OCI-M2 (cell line): ENCODE results near the gene PLS1.

Experiments
- DNase-seq: peaks from one replicate; lab custom pipeline; 2025; ENCODE audit not compliant: unreplicated experiment; lab: John Stamatoyannopoulos, UW

Gene PLS1

DNA sequence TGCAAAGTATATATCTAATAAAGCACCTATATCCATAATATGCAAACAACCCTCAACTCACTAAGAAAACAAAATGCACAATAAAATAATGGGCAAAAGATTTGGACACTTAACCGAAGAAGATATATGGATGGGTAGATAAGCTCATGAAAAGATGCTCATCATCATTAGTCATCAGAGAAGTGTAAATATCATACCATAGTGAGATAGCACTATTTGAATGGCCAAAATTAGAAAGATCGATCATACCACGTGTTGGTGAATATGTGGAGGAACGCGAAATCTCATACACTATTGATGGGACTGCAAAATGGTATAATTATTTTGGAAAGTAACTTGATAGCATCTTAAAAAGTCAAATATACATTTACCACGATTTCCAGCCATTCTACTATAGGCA lies 40.5 kb downstream of the PLS1 start:
- no peak for DNase-seq

- no peak for DNase-seq
Measured at GRCh38 chr3:142638291-142638690, 42.1 kb downstream of the PLS1 start.

DNA sequence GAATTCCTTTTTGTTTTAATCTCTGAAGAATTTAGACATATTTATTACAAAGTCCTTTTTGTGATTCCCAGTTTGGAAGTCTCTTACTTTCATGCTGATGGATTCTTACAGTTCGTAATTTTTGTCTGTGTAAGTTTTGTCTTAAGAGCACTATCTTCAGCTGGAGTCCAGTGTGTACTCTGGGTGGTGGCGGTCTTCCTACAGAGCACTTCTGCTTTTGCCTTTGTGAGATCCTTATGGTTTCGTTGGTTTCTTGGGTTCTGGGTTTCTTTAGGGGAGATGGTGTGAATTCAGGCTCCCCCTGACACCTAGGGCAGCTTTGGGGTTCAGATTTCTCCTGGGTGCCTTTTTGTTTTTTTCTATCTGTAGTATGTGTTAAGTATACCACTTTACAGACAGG lies 45.3 kb downstream of the PLS1 start:
- no peak for DNase-seq

DNA sequence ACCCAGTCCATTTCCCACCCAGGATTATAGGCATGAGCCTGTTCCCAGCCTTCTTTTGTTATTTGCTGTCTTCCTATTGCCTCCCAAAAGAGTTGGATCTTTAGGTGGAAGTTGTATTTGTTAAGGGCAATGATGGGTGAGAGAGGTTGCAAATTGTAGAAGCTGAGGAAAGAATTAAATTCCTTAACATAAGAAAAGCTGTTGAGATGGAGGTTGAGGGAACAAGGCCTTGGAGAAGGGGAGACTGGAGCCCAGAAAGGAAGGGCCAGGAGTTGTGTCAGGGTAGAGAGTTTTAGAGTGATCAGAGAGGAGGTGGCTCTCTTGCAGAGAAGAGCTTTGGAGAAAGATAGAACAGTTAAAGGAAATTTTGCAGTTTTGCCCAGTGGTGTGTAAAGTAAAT lies 46.8 kb downstream of the PLS1 start:
- no peak for DNase-seq

DNA sequence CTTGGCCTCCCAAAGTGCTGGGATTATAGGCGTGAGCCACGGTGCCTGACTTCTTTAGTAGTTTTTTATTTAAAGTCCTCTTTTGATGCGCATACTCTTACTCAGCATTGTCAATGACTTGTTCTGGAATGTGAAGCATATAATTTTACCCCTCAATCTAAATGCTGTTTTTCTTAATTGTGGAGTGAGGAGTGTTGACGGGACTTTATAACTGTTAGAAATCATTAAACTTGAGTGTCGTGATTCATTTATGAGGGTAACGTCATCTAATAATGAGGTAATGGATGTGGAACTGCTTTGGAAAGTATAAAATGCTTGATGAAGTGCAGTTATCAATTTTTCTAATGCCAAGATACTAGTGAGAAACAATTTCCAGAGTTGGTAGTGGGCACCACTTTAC lies 48.3 kb downstream of the PLS1 start:
- DNase-seq: no peak

GRCh38 chr3:142645236-142645793 lies 49.1 kb downstream of the PLS1 start:
- DNase-seq: no peak

DNA sequence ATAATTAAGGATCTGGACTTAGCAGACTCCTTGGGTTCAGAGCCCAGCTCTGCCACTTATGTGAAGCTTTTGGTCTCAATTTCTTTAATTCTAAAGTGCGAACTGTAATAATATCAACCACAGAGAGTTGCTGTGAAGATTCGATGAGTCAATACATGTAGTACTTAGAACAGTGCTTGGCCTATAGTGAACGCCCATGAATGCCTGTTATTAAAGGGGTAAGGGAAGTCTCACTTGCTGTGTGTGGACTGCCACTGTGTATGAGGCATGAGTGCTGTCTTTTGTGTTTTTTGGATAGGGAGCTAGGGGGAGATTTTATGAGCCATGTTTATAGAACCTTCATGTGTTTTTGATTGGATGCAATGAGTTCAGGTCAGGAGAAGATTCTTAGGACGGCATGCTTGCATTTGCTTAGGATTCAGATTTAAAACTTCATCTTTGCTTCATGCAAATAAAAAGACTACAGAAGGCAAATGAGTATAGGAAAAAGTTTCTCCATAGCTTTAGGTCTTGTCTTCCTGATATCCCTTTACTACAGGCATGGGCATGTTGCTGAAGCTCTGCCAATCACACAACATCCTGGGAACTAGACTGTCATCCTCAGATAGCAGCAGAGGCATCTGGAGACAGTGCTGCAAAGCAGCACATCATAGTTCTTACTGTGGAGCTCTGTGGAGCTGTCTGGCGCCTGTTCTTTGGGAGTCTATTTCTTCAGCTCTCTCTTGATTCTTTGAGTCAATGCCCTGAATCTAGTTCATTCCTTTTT lies 50.0 kb downstream of the PLS1 start:
- DNase-seq: no peak

- no peak for DNase-seq
Measured at GRCh38 chr3:142647856-142648255, 51.7 kb downstream of the PLS1 start.

GRCh38 chr3:142648950-142649349 lies 52.8 kb downstream of the PLS1 start:
- DNase-seq: no peak

- DNase-seq: no peak
Measured at GRCh38 chr3:142650001-142650693, 54.0 kb downstream of the PLS1 start.

GRCh38 chr3:142651711-142652110 lies 55.5 kb downstream of the PLS1 start:
- no peak for DNase-seq

- no peak for DNase-seq
Measured at GRCh38 chr3:142652826-142653292, 56.7 kb downstream of the PLS1 start.

DNA sequence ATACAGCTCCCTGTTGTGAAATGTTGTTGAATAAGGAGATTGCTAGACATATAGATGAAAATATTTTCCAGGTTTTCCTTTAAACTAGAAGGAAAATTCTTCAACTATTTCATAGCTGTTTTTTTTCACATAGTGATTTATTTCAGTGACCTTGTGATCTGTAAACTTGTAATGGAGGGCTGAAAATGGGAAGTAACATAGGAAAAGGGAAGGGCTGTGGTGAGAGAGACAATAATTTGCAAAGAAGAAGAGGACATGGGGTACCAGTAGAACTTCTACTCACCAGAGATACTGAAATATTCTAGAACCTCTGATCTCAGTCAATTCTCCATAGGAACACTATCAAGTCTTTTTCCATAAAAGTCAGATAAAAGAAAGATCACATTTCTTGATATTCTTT lies 60.4 kb downstream of the PLS1 start:
- no peak for DNase-seq

- DNase-seq: no peak
Measured at GRCh38 chr3:142657033-142657432, 60.8 kb downstream of the PLS1 start.

DNA sequence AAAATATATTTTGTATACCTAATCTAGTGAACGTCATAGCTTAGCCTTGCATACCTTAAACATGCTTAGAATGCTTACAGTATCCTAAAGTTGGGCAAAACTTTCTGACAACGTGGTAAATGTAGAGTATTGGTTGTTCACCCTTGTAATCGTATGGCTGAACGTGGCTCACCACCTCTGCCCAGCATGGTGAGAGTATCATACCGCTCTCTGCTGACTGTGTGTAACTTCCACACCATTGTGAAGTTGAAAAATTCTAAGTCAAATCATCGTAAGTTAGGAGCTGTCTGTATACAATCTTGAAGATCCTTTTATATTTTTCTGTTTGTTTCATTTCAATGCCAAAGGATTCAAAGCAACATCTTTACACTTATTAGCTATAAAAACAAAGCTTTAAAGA lies 64.2 kb downstream of the PLS1 start:
- DNase-seq: no peak

GRCh38 chr3:142660893-142661292 lies 64.7 kb downstream of the PLS1 start:
- no peak for DNase-seq

- no peak for DNase-seq
Measured at GRCh38 chr3:142663865-142664264, 67.7 kb downstream of the PLS1 start.

DNA sequence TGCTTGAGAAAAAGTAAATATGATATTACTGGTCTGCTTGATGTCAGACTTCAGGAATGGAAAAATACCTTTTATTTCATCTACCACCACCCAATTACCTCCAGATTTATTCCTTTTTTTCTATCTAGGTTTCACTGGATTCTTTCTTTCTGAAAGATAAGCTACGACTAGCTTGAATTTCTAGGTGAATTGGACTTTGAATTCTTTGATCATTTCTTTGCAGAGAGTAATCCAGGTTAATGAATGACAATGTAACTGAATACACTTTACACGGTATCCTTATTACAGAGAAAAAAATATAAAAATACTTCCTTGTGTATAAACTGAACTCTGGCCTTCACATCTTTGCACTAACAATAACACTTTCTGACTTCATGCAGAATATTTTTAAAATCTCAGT lies 68.1 kb downstream of the PLS1 start:
- DNase-seq: no peak

- DNase-seq: no peak
Measured at GRCh38 chr3:142664819-142665218, 68.6 kb downstream of the PLS1 start.

GRCh38 chr3:142670120-142670519 lies 73.9 kb downstream of the PLS1 start:
- no peak for DNase-seq

DNA sequence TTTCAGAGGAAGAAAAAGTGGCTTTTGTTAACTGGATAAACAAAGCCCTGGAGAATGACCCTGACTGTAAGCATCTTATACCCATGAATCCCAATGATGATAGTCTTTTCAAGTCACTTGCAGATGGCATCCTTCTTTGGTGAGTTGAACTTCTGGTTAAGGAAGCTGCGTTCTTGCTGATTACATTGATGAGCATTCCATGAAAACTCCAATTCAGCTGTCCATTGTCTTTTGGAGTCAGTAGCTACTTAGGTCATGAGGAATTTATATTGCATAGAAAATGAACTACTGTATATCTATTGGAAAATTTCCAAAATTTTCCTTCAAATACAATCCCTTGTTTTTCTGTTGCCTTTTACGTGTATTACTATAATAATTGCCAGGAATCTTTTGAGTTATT lies 80.0 kb downstream of the PLS1 start:
- DNase-seq: no peak

GRCh38 chr3:142680710-142681109 lies 84.5 kb downstream of the PLS1 start:
- DNase-seq: no peak
